Measurements from ENCODE around the gene SLC4A1AP. TPM values are rescaled to one million over a fixed set of nuclear protein-coding genes. Genes with fewer than 3 reads are reported as not detected.
A peak's percentile ranks its signal among the peaks of the same experiment; 100 is the strongest.

SLC4A1AP gene
- total and polyA plus RNA-seq, 2 of the 13 experiments (the other 11 are each of a cell fraction or from before 2014, with no cell fraction given): 15.3 to 44.6 TPM

GRCh38 chr2:27730980-27731691, 67.4 kb downstream of the SLC4A1AP start:
- H3K36me3 ChIP-seq (replicated peaks in 1 of 2; ENCODE audit: control insufficient read depth in 1 of 2, insufficient read depth in 2 of 2, low read length in 2 of 2): no peaks in the 10 kb centered on the region
- ATAC-seq (no peak), FAIRE-seq (no peak), DNase-seq (ENCODE audit: low spot score) (no peak)
- no peaks in the 10 kb centered on the region for H3K27me3 ChIP-seq (ENCODE audit: control insufficient read depth in 1 of 2, insufficient read depth in 2 of 2, low read length in 2 of 2)
- H3K4me2 ChIP-seq (ENCODE audit: low read depth, low read length): no peak overlapping the region
- intact Hi-C loops (cut with micrococcal nuclease; ENCODE audit: unreplicated experiment): no loop called here
- no peaks in the 10 kb centered on the region for H3K9me3 ChIP-seq (ENCODE audit: low read length)
- in situ Hi-C loops (cut with HindIII; ENCODE audit: extremely low pct_ligation_motif_present, low pct_unique_long_range_greater_than_20kb): no loop called here
- H3K79me2 ChIP-seq (ENCODE audit: insufficient read depth, low read length): no peaks in the 10 kb centered on the region
- no peak overlapping the region for H2AFZ ChIP-seq (ENCODE audit: low read length)
- 9% methylated on average over 4 of the region's 4 CpGs for WGBS (ENCODE audit: low lambda C conversion rate)
- ChIA-PET POLR2A (interaction anchor here (0.7 to 9.9 kb wide), 5 partner anchors 7 to 660 kb away, joined by 3 to 248 read pairs (median 8); no protein-coding TSS in a partner anchor), CTCF (ENCODE audit: low intra/inter-chr PET ratio, low total read pairs) (no interaction called here)
- no peak overlapping the region for H3K4me3 ChIP-seq (replicated peaks in 1 of 3; ENCODE audit: insufficient read depth in 1 of 3, low read depth in 2 of 3, low read length in 3 of 3)
- H3K27ac ChIP-seq (ENCODE audit: extremely low read length, insufficient read depth, low read length): no peak overlapping the region
- H4K20me1 ChIP-seq (ENCODE audit: insufficient read depth, low read length): no peaks in the 10 kb centered on the region
- BruUV-seq (replicated peaks): no TSS peak
- H3K4me1 ChIP-seq (ENCODE audit: insufficient read depth, low read length): peaks cover 40% of the 10 kb centered on the region
- H3K9ac ChIP-seq (ENCODE audit: insufficient read depth, low read depth, low read length): no peak overlapping the region
- TF ChIP-seq SOX6 (IDR thresholded peaks at IDR 0.05): no peak
- 0 out of 2 replicates have a peak, but pooled peaks have one; percentile 22 for TF ChIP-seq SOX6 (CRISPR knock-in tag; IDR thresholded peaks at IDR 0.05)
- TF ChIP-seq CEBPG (CRISPR knock-in tag; IDR thresholded peaks at IDR 0.05): peak; percentile 55
- TF ChIP-seq ZNF800 (CRISPR knock-in tag; IDR thresholded peaks at IDR 0.05): no peak
- peak; percentile 97 for TF ChIP-seq ZNF768 (CRISPR knock-in tag; IDR thresholded peaks at IDR 0.05)
- TF ChIP-seq PRDM15 (CRISPR knock-in tag; IDR thresholded peaks at IDR 0.05): no peak
- peak; percentile 73; the same call in 1 of the 2 replicates for TF ChIP-seq RCOR2 (CRISPR knock-in tag; IDR thresholded peaks at IDR 0.05)
- TF ChIP-seq KDM1A (CRISPR knock-in tag; IDR thresholded peaks at IDR 0.05): peak; percentile 72; the same call in 1 of the 2 replicates
- TF ChIP-seq ZFP36 (IDR thresholded peaks at IDR 0.05; ENCODE audit: borderline replicate concordance, low read depth, low read length, partially characterized antibody): peak; percentile 70
- peak; percentile 16; the same call in 1 of the 2 replicates for TF ChIP-seq HNF4A (CRISPR knock-in tag; IDR thresholded peaks at IDR 0.05)
- TF ChIP-seq ADNP (CRISPR knock-in tag; IDR thresholded peaks at IDR 0.05): peak; percentile 27; the same call in 1 of the 2 replicates
- peak; percentile 97 for TF ChIP-seq ZMYM3 (CRISPR knock-in tag; IDR thresholded peaks at IDR 0.05)
- no peak for TF ChIP-seq ZNF616 (CRISPR knock-in tag; IDR thresholded peaks at IDR 0.05; ENCODE audit: low read depth)
- TF ChIP-seq RARA (CRISPR knock-in tag; IDR thresholded peaks at IDR 0.05): 0 out of 2 replicates have a peak, but pooled peaks have one; percentile 4
- 0 out of 2 replicates have a peak, but pooled peaks have one; percentile 17 for TF ChIP-seq HMGXB3 (CRISPR knock-in tag; IDR thresholded peaks at IDR 0.05; ENCODE audit: borderline replicate concordance)

Data from HepG2 (cell line).